ACC112 (cell line): Measurements from ENCODE around the gene C1QTNF1.

Source experiments
- H2AFZ ChIP-seq: fragments of 200-600 bp; sonication (generic); one replicate; pipeline ENCODE4 v1.6.0; 2017; ENCODE audit warnings: antibody characterized with exemption, low read length; ENCODE audit not compliant: unreplicated experiment
- H3K27ac ChIP-seq: fragments of 200-600 bp; sonication (generic); 2 replicates; pipeline ENCODE4 v1.5.1; 2014; ENCODE audit warnings: low read depth, mild to moderate bottlenecking, antibody characterized with exemption, low read length, moderate library complexity
- H3K27me3 ChIP-seq: fragments of 200-600 bp; sonication (generic); 2 replicates; pipeline ENCODE4 v1.6.1; 2014; ENCODE audit warnings: mild to moderate bottlenecking, antibody characterized with exemption, low read length, moderate library complexity, mixed read lengths; ENCODE audit not compliant: insufficient read depth
- H3K36me3 ChIP-seq: fragments of 200-600 bp; sonication (generic); 2 replicates; pipeline ENCODE4 v1.6.1; 2016; ENCODE audit warnings: mild to moderate bottlenecking, antibody characterized with exemption, low read length, moderate library complexity, mixed read lengths; ENCODE audit not compliant: insufficient read depth
- H3K4me1 ChIP-seq: fragments of 200-600 bp; sonication (generic); one replicate; pipeline ENCODE4 v1.6.1; 2016; ENCODE audit warnings: low read length, mixed read lengths; ENCODE audit not compliant: insufficient read depth, unreplicated experiment, control insufficient read depth
- H3K4me3 ChIP-seq: fragments of 200-600 bp; sonication (generic); 2 replicates; pipeline ENCODE4 v1.5.1; 2014; ENCODE audit warnings: mild to moderate bottlenecking, low read depth, low read length
- H3K79me2 ChIP-seq: fragments of 200-600 bp; sonication (generic); one replicate; pipeline ENCODE4 v1.6.0; 2016; ENCODE audit warnings: low read length; ENCODE audit not compliant: control insufficient read depth, unreplicated experiment, insufficient read depth

C1QTNF1 gene

DNA sequence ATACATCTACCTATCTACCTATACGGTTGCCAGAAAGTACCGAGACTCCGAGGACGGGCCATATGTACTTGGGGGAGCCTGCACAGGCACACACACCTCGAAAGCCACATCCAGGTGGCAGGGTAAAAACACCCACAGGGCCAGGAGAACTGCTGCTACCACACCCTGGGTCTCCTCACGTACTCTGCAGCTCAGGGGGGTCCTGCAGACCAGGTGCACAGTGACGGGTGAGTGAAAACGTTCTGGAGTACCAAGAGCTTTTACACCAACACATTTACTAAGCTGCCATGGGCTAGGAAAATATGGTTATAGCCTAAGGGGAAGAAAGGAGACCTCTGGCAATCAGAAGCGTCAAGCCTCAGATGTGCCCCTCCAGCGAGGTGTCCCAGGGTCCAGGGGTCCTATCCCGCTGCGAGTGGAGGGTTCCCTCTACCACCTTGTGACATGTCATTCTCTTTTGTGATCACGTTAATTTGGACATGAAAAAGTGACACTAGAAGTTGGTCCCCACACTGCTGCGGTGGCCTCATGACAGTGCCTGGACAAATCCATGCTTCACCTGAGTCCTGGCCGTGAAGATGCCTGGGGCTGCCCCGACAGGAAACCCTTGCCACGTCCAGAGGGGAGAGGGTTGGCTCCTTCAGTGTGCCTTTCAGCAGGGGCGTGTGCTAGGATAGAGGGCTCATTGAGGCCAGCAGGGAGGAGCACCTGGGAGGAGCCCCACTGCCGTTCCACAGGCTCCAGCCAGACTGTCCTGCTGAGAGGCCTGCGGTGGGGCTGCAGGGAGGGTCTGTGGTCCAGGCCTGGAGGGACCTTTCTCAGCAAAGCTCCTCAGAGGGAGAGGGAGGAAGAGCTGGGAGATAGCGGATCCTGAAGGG, 16.2 kb upstream of the C1QTNF1 start:
- peaks cover 28% of the 10 kb centered on the region for H3K4me1 ChIP-seq
- peaks cover 55% of the 10 kb centered on the region for H3K79me2 ChIP-seq

DNA sequence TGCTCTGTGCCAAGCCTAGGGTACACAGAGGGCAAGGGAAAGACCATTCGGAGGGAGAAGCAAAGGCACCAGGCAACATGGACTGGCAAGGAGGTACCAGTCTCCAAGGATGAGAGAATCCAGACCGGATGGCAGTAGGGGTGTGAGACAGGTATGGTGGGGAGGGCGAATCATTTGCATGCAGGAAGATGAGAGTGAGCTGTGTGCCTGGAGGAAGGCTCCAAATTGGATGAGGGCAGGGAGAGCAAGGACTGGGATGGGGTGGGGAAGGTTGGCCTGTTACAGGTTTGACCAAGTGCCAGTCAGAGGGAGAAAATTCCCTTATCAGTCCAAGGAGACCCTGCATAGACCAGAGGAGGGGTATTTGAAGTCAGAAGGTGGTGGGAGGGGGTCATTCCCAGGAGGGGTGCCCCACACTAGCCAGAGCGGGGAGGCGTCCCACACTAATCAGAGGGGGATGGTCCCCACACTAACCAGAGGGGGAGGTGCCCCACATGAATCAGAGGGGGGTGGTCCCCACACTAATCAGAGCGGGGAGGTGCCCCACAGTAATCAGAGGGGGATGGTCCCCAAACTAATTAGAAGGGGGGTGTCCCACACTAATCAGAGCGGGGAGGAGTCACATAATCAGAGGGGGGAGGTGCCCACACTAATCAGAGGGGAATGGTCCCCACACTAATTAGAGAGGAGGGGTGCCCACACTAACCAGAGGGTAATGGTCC, 15.1 kb upstream of the C1QTNF1 start:
- H3K79me2 ChIP-seq: peaks cover 45% of the 10 kb centered on the region
- peaks cover 28% of the 10 kb centered on the region for H3K4me1 ChIP-seq
- peak overlapping the region; percentile 91 for H2AFZ ChIP-seq
- no peaks in the 10 kb centered on the region for H3K27me3 ChIP-seq
- no peaks in the 10 kb centered on the region for H3K36me3 ChIP-seq
- peak overlapping the region; percentile 97 for H3K4me3 ChIP-seq
- H3K27ac ChIP-seq: peak overlapping the region; percentile 40

More for the DNA sequence above, 16.2 kb upstream of the C1QTNF1 start:
- H2AFZ ChIP-seq: no peak overlapping the region
- H3K27me3 ChIP-seq: no peaks in the 10 kb centered on the region
- no peak overlapping the region for H3K27ac ChIP-seq
- no peaks in the 10 kb centered on the region for H3K36me3 ChIP-seq
- peak overlapping the region; percentile 97 for H3K4me3 ChIP-seq

DNA sequence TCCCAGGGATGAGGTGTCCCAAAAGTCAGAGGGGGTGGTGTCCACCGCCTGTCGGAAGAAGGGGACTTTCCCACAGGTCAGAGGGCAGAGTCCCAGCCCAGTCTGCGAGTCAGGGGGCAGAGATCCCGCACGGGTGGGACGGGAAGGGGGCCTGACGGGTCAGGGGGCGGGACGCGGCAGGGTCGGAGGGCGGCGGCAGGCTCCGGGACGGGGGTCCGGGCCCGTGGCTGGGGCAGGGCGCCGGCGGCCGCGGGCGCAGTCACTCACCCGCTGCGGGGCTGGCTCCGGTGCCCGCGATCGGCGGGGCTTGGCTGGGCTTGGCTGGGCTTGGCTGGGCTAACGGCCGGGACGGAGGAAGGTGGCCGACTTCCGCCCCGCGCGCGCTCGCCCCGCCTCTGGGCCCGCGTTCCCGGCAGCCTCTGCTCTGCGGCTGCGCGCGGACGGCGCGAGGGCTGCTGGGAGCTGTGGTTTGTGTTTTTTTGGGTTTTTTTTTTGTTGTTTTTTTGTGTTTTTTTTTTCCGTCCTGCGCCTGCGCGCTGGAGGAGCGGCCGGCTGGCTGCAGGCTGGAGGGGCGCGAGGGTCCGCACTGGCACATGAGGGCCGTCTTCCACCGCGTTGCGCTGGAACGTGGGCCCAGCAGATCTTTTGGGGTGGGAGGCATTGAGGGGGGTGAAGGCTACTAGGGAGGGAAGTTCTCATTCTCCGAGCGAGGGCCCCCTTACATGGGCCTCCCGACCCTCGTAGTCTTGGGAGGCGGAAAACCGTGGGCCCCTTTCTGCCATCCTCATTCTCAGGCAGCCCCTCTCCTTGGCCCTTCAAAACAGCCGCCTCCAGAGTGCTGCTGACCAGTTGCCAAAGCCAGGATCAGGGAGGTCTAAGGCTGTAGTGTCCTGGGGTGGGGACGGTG, 14.3 kb upstream of the C1QTNF1 start, which contains the start of gene CANT1:
CANT1 (minus strand) TSS at position 368 of the 907 bp plus-strand sequence. CDS start 12,142 bp downstream, outside the sequence.
- Histone ChIP-seq H3K79me2 (peaks cover 45% of the 10 kb centered on the region), H3K27ac (peak within 1 kb of the TSS; percentile 40), H3K4me3 (peak within 1 kb of the TSS; percentile 97), H3K4me1 (peaks cover 28% of the 10 kb centered on the region), H3K36me3 (no peaks in the 10 kb centered on the region), H2AFZ (peak within 1 kb of the TSS; percentile 92), H3K27me3 (no peaks in the 10 kb centered on the region)

DNA sequence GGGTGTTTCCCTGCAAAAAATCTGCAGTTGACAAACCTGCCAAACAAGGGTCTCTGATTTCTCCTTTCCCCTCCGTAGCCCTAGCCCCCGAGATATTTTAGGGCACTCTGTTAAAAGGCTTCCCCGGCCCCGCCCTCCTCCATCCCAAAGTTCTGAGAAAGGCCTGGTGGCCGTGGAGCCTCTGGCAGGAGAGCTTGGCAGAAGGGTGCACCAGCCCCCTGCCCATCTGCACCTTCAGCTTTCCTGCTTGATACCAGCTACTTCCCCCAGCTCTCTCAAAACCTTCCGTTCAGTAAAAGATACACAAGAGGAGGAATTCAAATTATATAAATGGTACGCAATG, 13.7 kb upstream of the C1QTNF1 start:
- peaks cover 28% of the 10 kb centered on the region for H3K4me1 ChIP-seq
- no peaks in the 10 kb centered on the region for H3K27me3 ChIP-seq
- H3K79me2 ChIP-seq: peaks cover 42% of the 10 kb centered on the region
- no peak overlapping the region for H3K27ac ChIP-seq
- no peaks in the 10 kb centered on the region for H3K36me3 ChIP-seq
- peak overlapping the region; percentile 92 for H2AFZ ChIP-seq
- H3K4me3 ChIP-seq: peak overlapping the region; percentile 97

DNA sequence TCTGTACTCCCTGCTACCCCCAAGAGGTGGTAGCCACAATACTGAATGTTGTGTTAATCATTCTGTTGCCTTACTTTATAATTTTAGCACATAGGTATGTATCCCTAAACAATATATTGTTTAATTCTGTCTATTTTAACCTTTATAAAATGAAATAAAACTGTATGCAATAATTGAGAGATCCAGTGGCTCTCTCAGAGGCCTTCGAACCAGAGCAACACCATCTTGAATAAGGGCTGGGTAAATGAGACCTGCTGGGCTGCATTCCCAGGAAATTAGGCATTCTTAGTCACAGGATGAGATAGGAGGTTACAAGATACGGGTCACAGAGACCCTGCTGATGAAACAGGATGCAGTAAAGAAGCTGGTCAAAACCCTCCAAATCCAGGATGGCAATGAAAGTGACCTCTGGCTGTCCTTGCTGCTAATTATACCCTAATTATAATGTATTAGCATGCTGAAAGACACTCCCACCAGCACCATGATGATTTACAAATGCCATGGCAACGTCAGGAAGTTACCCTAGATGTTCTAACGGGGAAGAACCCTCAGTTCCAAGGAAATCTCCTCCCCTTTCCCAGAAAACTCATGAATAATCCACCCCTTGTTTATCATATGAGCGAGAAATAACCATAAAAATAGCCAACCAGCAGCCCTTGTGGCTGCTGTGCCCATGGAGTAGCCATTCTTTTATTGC, 12.4 kb upstream of the C1QTNF1 start:
- H3K79me2 ChIP-seq: peaks cover 30% of the 10 kb centered on the region
- no peak overlapping the region for H3K4me3 ChIP-seq
- H3K27ac ChIP-seq: peak overlapping the region; percentile 55
- no peaks in the 10 kb centered on the region for H3K36me3 ChIP-seq
- peaks cover 28% of the 10 kb centered on the region for H3K4me1 ChIP-seq
- peak overlapping the region; percentile 15 for H2AFZ ChIP-seq
- H3K27me3 ChIP-seq: no peaks in the 10 kb centered on the region

DNA sequence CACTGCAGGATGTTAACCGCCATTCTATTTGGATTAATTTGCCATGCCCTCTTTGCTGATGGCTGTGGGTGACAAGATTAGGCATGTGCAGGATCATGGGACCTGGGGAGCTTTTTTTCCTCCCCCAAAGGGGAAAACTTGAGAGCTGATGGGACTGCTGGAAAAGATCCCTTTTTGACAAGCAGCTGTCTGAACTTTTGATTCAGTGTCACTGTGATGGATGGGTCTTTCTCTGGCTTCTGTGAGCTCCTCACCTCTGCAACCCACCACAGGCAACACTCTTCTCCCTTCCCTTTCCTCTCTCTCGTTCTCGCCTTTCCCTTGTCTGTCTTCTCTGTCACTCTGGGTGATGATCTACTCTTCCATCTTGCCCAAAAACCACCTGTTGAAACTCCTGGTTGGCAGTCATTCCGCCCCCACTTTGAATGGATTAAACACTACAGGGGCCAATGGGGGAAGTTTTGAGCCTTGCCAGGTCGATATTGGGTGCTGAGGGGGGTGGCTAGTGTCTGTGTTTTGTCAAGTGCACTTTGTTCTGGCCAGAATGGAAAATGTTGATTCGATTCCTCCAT, 11.3 kb upstream of the C1QTNF1 start:
- H3K79me2 ChIP-seq: peaks cover 19% of the 10 kb centered on the region
- no peaks in the 10 kb centered on the region for H3K27me3 ChIP-seq
- H3K4me1 ChIP-seq: peaks cover 28% of the 10 kb centered on the region
- H2AFZ ChIP-seq: no peak overlapping the region
- no peak overlapping the region for H3K27ac ChIP-seq
- no peak overlapping the region for H3K4me3 ChIP-seq
- H3K36me3 ChIP-seq: no peaks in the 10 kb centered on the region

DNA sequence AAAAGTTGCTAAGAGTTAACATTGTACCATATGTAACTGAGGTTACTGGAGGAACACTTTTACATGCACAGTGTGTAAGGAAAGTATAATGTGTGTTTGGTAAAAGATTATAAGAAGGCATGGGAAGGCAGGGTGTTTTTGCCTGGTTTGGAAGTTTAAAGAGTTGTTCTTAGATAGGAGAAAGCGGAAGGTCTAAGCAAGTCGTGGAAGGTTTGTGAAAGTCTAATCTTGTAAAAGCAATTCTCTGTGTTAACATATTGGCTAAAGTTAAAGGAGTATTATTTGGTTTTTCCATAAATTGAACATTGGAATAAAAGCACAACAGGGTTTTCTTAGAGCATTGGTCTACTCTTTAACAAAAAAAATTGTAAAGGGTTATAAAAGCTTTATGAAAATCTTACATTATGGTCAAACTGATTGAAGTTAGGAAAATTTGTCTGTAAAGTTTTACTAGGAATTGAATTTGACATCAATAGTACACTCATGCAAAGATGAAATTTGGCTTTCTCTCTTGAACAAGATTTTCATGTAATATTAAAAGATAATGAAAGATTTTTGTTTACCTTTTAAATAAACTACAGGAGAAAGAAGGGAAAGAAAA, 9.7 kb upstream of the C1QTNF1 start:
- H3K36me3 ChIP-seq: no peaks in the 10 kb centered on the region
- H2AFZ ChIP-seq: no peak overlapping the region
- peaks cover 19% of the 10 kb centered on the region for H3K4me1 ChIP-seq
- H3K79me2 ChIP-seq: peaks cover 3% of the 10 kb centered on the region
- H3K27ac ChIP-seq: no peak overlapping the region
- H3K4me3 ChIP-seq: no peak overlapping the region
- no peaks in the 10 kb centered on the region for H3K27me3 ChIP-seq

DNA sequence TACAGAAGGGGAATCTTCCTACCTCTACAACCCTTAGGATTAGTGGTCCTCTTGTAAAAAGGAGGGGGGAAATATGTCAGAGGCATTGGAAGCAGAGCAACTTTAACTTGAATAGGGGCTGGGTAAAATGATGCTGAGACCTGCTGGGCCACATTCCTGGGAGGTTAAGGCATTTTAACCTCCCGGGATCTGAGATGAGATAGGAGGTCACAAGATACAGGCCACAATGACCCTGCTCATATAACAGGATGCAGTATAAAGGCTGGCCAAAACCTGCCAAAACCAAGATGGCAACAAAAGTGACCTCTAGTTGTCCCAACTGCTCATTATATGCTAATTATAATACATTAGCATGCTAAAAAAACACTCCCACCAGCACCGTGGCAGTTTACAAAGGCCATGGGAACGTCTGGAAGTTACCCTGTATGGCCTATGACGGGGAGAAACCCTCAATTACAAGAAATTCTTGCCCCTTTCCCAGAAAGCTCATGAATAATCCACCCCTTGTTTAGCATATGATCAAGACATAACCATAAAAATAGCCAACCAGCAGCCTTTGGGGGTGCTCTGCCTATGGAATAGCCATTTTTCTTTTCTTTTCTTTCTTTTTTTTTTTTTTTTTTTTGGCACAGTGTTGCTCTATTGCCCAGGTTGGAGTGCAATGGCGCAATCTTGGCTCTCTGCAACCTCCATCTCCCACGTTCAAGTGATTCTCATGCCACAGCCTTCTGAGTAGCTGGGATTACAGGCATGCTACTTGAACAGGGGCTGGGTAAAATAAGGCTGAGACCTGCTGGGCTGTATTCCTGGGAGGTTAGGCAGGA, 6.2 kb upstream of the C1QTNF1 start:
- no peaks in the 10 kb centered on the region for H3K79me2 ChIP-seq

DNA sequence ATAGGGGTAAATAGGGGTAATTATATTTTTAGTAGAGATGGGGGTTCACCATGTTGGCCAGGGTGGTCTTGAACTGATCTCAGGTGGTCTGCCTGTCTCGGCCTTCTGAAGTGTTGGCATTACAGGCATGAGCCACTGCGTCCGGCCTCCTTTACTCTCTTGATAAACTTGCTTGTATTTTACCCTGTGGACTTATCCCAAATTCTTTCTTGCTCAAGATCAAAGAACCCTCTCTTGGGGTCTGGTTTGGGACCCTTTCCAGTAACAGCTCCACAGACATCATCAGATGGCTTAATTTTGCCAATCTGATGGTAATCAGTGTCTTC, 5.6 kb upstream of the C1QTNF1 start:
- Histone ChIP-seq H3K36me3 (no peaks in the 10 kb centered on the region), H3K27ac (no peak overlapping the region), H3K4me1 (peaks cover 22% of the 10 kb centered on the region), H3K79me2 (no peaks in the 10 kb centered on the region), H3K27me3 (no peaks in the 10 kb centered on the region), H2AFZ (no peak overlapping the region), H3K4me3 (no peak overlapping the region)

More for the DNA sequence above, 6.2 kb upstream of the C1QTNF1 start:
- H3K4me3 ChIP-seq: no peak overlapping the region
- H2AFZ ChIP-seq: no peak overlapping the region
- H3K27me3 ChIP-seq: no peaks in the 10 kb centered on the region
- peaks cover 22% of the 10 kb centered on the region for H3K4me1 ChIP-seq
- no peak overlapping the region for H3K27ac ChIP-seq
- no peaks in the 10 kb centered on the region for H3K36me3 ChIP-seq
